ENCODE measurements around the gene GJC2.
A peak's percentile ranks its signal among the peaks of the same experiment; 100 is the strongest.

DNA sequence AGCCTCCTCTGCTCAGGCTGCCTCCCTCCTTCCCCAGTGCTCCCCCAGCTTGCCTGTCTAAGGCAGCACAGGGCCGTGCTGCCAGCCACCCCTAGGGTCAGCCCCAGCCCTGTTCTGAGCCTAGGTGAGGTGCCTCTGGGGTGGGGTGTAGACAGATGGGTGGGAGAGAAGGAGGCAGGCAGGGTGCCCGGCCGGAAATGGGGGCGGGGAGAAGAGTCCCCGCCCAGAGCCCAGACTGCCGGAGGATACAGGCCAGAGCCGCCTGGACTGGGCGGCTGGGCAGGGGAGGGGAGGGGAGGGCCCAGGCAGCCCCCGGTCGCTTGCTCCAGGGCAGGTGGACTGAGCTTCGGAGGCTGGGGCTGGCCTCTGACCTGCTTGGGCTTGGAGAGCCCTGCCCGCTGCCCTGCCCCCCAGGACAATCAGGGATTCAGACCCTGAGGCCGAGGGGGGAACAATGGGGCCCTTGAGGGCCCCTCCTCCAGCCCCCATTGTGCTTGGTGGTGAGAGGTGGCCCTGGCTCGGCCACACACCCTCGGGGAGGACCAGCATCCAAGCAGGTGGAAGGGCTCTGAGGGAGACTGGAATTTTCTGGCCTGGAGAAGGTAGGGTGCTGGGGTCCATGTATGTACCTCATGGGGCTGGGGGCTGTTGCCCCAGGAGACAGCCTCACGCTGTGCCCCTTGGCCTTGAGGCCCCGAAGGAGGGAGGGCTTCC is at the start of gene GJC2:
- TF ChIP-seq POLR2A (IDR thresholded peaks at IDR 0.05), result peak in 1 of 2 donors; percentile 34
- TF ChIP-seq, protein P1, sequence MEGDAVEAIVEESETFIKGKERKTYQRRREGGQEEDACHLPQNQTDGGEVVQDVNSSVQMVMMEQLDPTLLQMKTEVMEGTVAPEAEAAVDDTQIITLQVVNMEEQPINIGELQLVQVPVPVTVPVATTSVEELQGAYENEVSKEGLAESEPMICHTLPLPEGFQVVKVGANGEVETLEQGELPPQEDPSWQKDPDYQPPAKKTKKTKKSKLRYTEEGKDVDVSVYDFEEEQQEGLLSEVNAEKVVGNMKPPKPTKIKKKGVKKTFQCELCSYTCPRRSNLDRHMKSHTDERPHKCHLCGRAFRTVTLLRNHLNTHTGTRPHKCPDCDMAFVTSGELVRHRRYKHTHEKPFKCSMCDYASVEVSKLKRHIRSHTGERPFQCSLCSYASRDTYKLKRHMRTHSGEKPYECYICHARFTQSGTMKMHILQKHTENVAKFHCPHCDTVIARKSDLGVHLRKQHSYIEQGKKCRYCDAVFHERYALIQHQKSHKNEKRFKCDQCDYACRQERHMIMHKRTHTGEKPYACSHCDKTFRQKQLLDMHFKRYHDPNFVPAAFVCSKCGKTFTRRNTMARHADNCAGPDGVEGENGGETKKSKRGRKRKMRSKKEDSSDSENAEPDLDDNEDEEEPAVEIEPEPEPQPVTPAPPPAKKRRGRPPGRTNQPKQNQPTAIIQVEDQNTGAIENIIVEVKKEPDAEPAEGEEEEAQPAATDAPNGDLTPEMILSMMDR (IDR thresholded peaks at IDR 0.05), result no peak
